Duodenal mucosa (tissue), 2 donors: Measurements from ENCODE around the gene DEFB132.
"Not testable (repeated sequence)": the region's sequence is repeated elsewhere in the genome, so short reads cannot be mapped to it uniquely, and the experiment has no call there.

Source experiments
- H3K27ac ChIP-seq: one replicate; pipeline ENCODE4 v1.7.0; 2013; ENCODE audit warnings: low read depth, low read length
- H3K27me3 ChIP-seq, 2 donors: one replicate each; pipeline ENCODE4 v1.7.0; 2013; ENCODE audit warnings: low read length in 2 of 2, control low read depth in 1 of 2; ENCODE audit not compliant: insufficient read depth in 2 of 2, control insufficient read depth in 1 of 2
- H3K36me3 ChIP-seq, 2 donors: one replicate each; pipeline ENCODE4 v1.7.0; 2013; ENCODE audit warnings: low read length in 2 of 2, control low read depth in 1 of 2; ENCODE audit not compliant: insufficient read depth in 2 of 2, control insufficient read depth in 1 of 2
- H3K4me1 ChIP-seq, 2 donors: one replicate each; pipeline ENCODE4 v1.7.0; 2013; ENCODE audit warnings: low read length in 2 of 2, control low read depth in 1 of 2; ENCODE audit not compliant: insufficient read depth in 2 of 2, control insufficient read depth in 1 of 2
- H3K4me3 ChIP-seq, 2 donors: one replicate each; pipeline ENCODE4 v1.7.0; 2013; ENCODE audit warnings: low read length in 2 of 2, low read depth in 1 of 2
- H3K9ac ChIP-seq, 2 donors: one replicate each; pipeline ENCODE4 v1.7.0; 2013; ENCODE audit warnings: low read length in 2 of 2, low read depth in 1 of 2
- H3K9me3 ChIP-seq, 2 donors: one replicate each; pipeline ENCODE4 v1.7.0; 2013; ENCODE audit warnings: low read length in 2 of 2, control low read depth in 1 of 2; ENCODE audit not compliant: control insufficient read depth in 1 of 2

DEFB132 gene

DNA sequence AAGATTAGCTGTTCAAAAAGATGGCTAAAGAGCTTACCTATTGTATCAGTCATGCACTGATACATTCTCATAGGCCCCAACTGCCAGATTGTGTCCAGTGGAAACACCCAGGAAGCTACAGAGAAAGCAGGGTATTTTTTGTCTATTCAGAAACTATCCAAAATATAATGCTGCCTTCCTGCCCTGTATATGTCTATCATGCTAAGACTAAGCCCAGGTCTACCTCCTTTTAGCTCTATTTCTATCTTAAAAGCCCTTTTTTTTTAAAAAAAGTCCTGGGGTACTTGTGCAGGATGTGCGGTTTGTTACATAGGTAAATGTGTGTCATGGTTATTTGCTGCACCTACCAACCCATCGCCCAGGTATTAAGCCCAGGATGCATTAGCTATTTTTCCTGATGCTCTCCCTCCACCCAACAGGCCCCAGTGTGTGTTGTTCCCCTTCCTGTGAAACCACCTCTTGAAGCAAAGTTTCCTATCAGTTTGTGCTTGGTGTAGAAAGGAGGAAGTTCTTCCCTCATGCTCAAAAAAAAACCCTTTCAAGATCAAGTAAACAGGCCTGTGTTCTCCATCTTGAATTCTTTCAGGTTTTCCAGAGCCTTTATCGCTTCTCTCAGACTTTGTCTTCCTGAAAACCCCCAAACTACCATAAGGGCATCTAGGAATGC, 30.0 kb upstream of the DEFB132 start:
- peaks cover 0 to 3% of the 10 kb centered on the region in 2 donors for H3K27me3 ChIP-seq
- H3K9me3 ChIP-seq, result no peaks in the 10 kb centered on the region
- no peak overlapping the region for H3K27ac ChIP-seq
- no peak overlapping the region for H3K4me3 ChIP-seq
- H3K36me3 ChIP-seq, result no peaks in the 10 kb centered on the region
- no peaks in the 10 kb centered on the region for H3K4me1 ChIP-seq
- no peak overlapping the region for H3K9ac ChIP-seq

DNA sequence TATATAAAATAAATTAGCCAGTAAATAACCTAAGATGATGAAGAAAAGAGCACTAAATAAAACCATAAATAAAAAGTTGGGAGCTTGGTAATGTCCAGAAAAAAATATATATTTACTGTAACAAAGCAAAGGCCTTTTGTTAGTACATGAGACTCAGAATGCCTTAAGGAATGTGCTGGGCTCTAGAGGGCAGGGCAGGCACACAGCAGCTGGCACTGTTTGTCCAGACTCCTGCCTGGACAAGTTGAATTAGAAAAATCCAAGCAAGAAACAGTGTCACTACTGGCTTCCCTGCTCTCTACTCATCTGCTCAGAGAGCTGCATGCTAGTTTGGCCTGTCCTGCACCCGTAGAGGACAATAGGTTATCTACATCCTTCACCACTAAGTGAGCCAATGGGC, 21.6 kb upstream of the DEFB132 start:
- Histone ChIP-seq H3K9me3 (no peaks in the 10 kb centered on the region), H3K27ac (no peak overlapping the region), H3K27me3 (no peaks in the 10 kb centered on the region), H3K4me1 (peaks cover 0 to 5% of the 10 kb centered on the region in 2 donors), H3K36me3 (no peaks in the 10 kb centered on the region), H3K4me3 (no peak overlapping the region), H3K9ac (no peak overlapping the region)

DNA sequence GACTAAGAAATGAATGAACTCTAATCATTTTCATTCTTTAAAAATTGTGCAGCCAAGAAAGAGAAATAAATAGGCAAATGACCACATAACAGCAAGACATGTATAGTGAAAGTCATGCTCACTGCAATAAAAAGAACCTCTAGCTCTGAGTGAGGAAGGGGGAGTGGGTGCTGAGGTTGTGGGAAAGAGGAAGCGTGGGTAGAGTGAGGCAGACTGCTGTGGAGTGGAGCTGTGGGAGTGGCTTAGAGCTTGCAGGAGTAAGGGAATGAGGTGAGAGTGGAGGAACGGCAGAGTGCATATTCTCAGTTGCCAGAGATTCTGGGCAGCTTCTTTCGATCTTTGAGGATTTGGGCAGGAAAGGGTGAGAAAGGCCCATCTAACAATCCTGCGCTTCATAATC, 20.0 kb upstream of the DEFB132 start:
- Histone ChIP-seq H3K36me3 (no peaks in the 10 kb centered on the region), H3K4me3 (peak overlapping the region in 1 of 2 donors; percentile 17), H3K9me3 (no peaks in the 10 kb centered on the region), H3K27me3 (no peaks in the 10 kb centered on the region), H3K9ac (no peak overlapping the region), H3K27ac (no peak overlapping the region), H3K4me1 (peaks cover 0 to 5% of the 10 kb centered on the region in 2 donors)

DNA sequence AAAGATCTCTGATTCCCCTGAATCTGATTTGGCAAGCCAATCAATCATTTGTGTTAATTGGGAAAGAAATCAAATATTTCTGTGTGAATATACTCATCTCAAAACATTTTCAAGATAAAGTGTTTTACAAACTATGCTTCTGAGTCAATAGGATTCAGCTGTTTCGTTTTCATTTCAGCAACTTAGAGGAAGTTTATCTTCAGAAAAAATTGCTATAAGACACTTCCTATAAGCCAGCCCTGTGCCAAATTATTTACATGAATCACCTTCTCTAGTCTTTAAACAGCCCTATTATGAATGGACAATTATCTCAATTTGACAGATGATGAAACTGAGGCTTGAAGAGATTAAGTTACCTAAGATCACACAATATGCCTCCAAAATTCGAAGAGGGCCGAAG, 19.6 kb upstream of the DEFB132 start:
- Histone ChIP-seq H3K9ac (no peak overlapping the region), H3K9me3 (no peaks in the 10 kb centered on the region), H3K27ac (no peak overlapping the region), H3K36me3 (no peaks in the 10 kb centered on the region), H3K4me1 (peaks cover 0 to 5% of the 10 kb centered on the region in 2 donors), H3K27me3 (no peaks in the 10 kb centered on the region), H3K4me3 (peak overlapping the region in 1 of 2 donors; percentile 17)

DNA sequence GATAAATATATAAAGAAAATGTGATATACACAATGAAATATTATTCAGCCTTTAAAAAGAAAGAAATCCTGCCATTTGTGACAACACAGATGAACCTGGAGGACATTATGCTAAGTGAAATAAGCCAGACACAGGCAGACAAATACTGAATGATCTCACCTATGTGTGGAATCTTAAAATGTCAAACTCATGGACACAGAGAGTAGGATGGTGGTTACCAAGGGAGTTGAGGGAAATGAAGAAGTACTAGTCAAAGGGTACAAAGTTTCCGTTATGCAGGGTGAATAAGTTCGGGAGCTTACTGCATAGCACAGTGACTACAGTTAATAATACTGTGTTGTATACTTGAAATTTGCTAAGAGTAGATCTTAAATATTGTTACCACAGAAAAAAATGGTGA, 14.6 kb upstream of the DEFB132 start:
- no peaks in the 10 kb centered on the region for H3K27me3 ChIP-seq
- H3K9me3 ChIP-seq, result no peaks in the 10 kb centered on the region
- H3K36me3 ChIP-seq, result no peaks in the 10 kb centered on the region
- H3K4me1 ChIP-seq, result peaks cover 0 to 5% of the 10 kb centered on the region in 2 donors
- no peak overlapping the region for H3K27ac ChIP-seq
- H3K4me3 ChIP-seq, result no peak overlapping the region
- no peak overlapping the region for H3K9ac ChIP-seq

DNA sequence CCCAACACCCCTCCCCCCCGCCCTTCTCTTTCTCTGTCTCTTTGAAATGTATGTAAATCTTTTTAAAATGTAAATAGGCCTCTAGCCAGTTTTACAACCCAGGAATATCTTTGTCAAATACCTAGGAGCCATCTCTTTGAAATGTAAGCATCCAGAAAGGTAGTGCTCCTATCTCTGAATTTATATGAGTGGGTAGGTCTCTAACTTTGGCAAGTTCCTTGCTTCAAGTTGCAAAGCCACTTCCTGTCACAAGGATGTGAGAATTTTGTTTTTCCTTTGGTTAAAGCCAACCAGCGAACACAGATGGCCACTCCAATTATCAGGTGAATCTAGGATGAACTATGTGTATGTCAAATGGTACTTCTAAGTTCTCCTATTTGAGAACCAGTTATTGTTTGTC, 6.2 kb upstream of the DEFB132 start:
- H3K9me3 ChIP-seq, result no peaks in the 10 kb centered on the region
- no peak overlapping the region for H3K9ac ChIP-seq
- no peak overlapping the region for H3K4me3 ChIP-seq
- no peaks in the 10 kb centered on the region for H3K27me3 ChIP-seq
- no peaks in the 10 kb centered on the region for H3K36me3 ChIP-seq
- no peaks in the 10 kb centered on the region for H3K4me1 ChIP-seq
- no peak overlapping the region for H3K27ac ChIP-seq

DNA sequence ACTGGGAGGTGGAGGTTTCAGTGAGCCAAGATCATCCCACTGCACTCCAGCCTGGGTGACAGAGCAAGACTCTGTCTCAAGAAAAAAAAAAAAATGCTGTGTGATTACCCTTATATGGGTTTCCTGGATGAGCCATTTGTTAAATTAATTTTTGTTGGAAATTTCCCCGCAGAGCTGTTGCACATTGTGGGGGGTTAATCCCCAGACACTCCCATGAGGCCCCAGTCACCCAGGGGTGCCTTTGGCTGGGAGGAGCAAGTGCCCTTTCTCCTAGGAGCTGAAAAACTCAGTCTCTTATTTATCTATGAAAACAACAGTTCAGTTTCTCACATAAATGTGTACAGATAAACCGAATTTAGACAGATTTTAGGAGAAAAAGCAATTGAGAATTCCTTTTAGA, 4.7 kb upstream of the DEFB132 start:
- no peaks in the 10 kb centered on the region for H3K36me3 ChIP-seq
- no peaks in the 10 kb centered on the region for H3K4me1 ChIP-seq
- H3K9me3 ChIP-seq, result no peaks in the 10 kb centered on the region
- no peak overlapping the region for H3K4me3 ChIP-seq
- H3K27ac ChIP-seq, result no peak overlapping the region
- H3K9ac ChIP-seq, result no peak overlapping the region
- no peaks in the 10 kb centered on the region for H3K27me3 ChIP-seq

DNA sequence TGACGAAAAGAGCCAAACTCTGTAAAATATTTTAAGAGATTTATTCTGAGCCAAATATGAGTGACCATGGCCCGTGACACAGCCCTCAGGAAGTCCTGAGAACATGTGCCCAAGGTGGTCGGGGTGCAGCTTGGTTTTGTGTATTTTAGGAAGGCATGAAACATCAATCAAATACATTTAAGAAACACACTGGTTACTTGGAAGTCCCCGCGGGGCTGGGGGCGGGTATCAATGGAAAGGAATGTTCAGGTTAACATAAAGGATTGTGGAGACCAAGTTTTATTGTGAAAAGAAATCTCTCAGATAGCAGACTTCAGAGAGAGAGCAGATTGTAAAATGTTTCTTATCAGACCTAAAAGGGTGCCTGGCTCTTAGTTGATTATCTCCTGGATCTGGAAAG, 4.1 kb upstream of the DEFB132 start:
- not testable (repeated sequence) for H3K36me3 ChIP-seq, H3K9ac ChIP-seq, H3K4me1 ChIP-seq, H3K9me3 ChIP-seq, H3K27ac ChIP-seq, H3K4me3 ChIP-seq, H3K27me3 ChIP-seq

DNA sequence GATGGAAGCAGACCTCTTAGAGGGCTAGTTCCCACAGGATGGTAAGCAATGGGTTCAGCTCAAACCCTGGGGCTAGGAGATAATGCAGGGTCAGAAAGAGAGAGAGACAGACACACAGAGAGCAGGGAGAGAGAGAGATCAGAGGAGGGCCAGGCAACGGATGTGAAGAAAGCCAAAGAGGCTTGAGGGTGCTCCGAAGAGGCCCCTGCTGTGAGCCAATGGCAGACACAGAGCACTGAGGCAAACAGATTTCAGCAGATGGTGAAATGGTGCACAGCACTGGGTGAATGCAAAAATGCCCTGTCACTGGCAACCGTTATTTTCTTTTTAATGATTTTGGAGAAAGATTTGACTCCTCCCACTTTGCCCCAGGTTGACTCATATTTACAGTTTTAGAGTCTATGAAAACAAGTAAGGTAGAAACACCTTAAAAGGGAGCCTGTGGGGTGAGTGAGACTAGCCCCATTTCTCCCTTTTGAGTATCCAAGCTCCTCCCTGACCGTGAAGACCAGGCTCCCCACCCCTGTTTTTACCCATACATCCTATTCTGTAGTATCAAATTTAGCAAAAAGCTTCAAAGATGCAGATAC, 840 bp downstream of the DEFB132 start:
- H3K9ac ChIP-seq, result no peak overlapping the region
- H3K27me3 ChIP-seq, result peaks cover 0 to 2% of the 10 kb centered on the region in 2 donors
- no peaks in the 10 kb centered on the region for H3K4me1 ChIP-seq
- H3K4me3 ChIP-seq, result no peak overlapping the region
- H3K27ac ChIP-seq, result no peak overlapping the region
- no peaks in the 10 kb centered on the region for H3K36me3 ChIP-seq
- no peaks in the 10 kb centered on the region for H3K9me3 ChIP-seq

DNA sequence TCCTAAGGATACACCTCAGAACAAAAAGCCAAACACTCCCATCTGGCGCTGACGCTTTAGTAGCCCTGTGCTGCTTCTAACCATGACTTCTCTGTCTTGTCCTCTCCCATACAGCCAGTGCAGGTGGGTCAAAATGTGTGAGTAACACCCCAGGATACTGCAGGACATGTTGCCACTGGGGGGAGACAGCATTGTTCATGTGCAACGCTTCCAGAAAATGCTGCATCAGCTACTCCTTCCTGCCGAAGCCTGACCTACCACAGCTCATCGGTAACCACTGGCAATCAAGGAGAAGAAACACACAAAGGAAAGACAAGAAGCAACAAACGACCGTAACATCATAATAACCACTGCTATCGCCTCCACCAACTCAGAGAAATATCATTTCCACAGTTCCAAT, 1.4 kb downstream of the DEFB132 start:
- Histone ChIP-seq H3K27ac (no peak overlapping the region), H3K4me1 (no peaks in the 10 kb centered on the region), H3K9me3 (no peaks in the 10 kb centered on the region), H3K36me3 (no peaks in the 10 kb centered on the region), H3K27me3 (peaks cover 0 to 3% of the 10 kb centered on the region in 2 donors), H3K9ac (no peak overlapping the region), H3K4me3 (no peak overlapping the region)
